IPS-NIHi11 (cell line): ENCODE data around the gene EVA1C.
A peak's percentile ranks its signal among the peaks of the same experiment; 100 is the strongest.
"Not testable (repeated sequence)": the region's sequence is repeated elsewhere in the genome, so short reads cannot be mapped to it uniquely, and the experiment has no call there.

Experiments used
- DNase-seq: peaks from one replicate; pipeline ENCODE4 v3.0.0; 2012; ENCODE audit warnings: mixed read lengths, low spot score

The EVA1C gene

GRCh38 chr21:32390537-32391224 is 21.8 kb upstream of the EVA1C start:
- DNase-seq = not testable (repeated sequence)

DNA sequence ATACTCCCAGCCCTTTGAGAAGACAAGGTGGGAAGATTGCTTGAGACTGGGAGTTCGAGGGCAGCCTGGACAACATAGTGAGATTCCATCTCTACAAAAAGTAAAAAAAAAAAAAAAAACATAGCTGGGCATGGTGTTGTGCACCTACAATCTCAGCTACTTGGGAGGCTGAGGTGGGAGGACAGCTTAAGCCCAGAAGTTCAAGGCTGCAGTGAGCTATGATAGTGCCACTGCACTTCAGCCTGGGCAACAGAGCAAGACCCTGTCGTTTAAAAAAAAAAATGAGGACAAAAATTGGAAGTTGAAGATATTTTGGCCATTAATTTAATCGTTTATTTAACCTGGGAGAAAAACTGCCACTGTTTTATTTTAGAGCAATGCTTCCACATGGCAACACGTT is 20.8 kb upstream of the EVA1C start:
- DNase-seq = no peak

GRCh38 chr21:32392299-32392879 is 20.1 kb upstream of the EVA1C start:
- no peak for DNase-seq

DNA sequence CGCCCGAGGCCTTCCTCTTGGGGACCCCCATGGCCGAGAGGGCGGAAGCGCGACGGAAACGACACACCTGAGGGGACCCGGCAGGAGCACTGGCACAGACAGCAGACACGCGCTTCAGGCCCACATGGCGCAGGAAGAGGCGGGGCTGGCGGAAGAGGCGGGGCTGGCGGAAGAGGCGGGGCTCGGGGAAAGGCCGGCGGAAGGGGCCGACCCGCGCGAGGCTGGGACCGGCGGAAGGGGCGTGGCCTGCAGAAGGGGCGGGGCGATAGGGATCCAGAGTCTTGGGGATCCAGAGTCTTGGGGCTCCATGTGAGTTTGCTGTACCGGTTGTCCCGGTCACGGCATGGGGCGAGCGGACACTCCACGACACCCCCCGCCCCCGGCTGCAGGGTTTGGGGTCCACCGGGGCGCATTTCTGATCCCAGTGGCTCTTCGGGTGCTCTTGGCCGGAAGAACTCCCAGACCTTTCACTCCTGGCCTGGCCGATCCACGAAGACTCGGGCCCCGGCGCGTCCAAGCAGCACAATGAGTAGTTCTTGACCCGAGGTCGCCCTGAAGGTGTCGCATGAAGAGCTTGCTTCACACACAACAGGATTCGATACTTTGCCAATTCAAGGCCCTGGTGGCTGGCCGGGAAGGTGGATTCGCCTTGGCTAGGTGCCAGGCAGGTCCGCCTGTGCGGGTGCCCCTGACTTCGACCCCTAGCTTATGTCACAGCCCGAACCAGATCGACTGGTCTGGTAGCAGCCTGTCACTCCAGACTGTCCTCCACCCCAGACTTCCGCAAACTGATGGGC is 19.4 kb upstream of the EVA1C start, which contains the start of gene URB1:
Gene URB1, minus strand, starts transcription at position 133 of the 797 bp plus-strand sequence. Its CDS starts 102 bp downstream, at position 31.
- DNase-seq = peak; percentile 99

GRCh38 chr21:32393677-32394001 is 18.9 kb upstream of the EVA1C start:
- DNase-seq = no peak

- peak; percentile 79 for DNase-seq
Observed at GRCh38 chr21:32403201-32403777, 9.2 kb upstream of the EVA1C start.

GRCh38 chr21:32406405-32406804 is 6.1 kb upstream of the EVA1C start:
- DNase-seq = no peak

GRCh38 chr21:32410291-32410690 is 2.2 kb upstream of the EVA1C start:
- no peak for DNase-seq

DNA sequence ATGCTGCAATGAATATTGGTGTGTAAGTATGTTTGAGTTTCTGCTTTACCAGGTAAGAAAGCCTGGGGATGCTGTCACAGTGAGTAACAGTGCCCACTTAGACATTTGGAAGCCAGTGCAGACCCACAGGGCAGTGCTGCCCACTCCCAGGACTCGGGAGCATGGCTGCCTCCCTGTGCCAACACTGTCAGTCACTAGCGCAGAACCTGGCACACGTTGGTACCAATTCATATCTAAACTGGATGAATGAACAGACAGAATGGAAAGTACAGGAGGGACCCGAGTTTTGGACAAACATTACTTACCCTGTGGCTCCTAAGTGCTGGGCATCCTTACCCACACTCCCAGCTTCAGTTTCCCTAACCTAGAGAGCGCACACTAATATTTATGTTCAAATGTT is 1.6 kb upstream of the EVA1C start:
- no peak for DNase-seq

DNA sequence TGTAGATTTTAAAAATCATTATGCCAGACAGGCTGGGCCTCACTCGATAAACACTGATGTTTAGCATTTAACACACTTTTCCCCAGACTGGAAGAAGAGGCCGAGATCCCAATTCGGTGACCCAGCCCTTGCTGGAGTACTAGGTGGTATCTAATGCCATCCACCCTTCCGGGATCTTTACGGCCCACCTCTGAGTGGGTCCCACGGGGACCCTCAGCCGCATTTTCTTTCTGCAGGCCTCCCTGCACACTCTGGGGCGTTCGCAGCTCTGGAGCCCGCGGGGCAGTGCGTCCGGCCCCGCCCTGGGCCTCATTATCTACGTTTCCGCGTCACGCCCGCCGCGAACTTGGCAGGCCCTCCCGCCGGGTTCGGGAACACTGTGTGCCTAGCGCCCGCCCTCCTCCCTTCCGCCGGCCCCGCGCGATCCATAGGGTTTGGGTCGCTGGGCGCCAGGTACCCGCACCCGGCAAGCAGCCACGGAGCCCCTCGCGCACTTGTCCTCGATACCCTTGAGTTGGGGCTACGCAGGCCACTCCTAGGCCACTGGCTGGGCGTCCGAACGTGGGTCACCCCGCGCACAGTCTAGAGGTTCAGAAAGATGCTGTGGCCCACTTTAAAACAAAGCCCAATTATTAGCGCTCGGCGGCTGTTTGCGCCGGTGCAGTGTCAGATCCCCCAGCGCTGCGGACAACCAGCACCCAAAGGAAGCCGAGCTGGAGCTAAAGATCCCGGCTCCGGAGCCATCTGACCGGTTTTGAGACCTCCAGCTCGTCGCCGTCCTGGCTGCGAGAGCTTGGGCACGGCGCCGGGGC is 950 bp upstream of the EVA1C start:
- peak; percentile 50 for DNase-seq

DNA sequence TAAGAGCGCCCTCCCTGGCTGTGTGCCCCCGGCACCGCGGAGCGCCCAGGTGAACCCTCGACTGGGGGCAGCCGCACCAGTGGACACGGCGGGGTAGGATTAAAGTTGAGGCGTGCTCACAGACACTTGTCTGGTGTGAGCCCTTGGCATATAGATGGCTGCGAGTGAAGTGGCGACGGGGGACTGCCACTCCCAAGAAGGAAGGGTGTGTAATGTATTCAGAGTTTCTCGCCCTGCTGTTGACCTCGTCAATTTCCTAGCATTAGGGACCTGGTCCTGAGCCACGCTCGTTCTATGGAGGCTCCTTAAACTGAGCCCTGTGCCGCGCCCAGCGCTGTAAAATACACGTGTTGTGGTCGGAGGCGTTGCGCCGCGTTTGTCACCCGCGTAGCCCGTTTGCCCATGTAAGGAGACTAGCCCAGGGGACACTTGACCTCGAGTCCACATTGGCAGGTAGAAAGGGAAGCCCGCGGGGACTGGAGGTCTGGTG is 554 bp downstream of the EVA1C start:
- no peak for DNase-seq

DNA sequence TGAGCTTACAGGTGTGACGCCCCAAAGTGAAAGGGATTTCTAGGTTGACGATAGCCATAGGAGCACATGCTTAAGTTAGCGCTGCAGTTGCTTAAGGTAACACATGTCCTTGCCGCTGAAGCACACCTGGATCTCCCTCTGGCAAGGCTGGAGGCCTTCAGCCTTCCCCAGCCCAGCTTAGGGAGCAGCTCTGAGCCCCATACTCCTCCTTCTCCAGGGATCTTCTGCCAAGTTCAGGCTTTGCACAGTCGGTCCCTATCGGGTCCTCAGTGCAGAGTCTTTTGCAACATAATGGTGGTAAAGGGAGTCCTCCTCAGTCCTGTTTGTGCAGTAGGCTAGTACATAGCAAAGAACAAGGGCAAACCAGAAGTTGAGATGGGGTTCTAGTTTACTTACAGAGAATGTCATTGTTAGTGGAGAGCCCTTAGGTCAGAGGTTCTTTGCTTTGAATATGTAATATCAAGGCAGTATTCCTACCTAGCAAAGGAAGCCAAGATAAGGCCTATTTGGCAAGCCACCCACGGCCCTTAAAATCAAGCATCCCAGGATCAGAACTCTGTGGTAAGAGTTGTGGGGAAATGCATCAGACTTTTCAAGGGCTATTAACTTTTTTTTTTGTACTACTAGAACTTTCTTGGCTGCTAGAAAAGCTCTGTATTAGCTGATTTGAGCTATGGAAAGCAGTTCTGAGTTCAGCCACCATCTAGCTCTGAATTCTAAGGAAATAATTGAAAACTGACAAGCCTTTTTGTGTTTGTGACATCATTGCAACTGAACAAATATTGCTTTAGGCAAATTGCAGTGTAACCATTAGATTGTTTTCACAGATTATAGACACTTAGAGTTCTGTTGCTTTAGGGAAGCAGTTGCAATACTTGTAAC is 1.4 kb downstream of the EVA1C start:
- no peak for DNase-seq

DNA sequence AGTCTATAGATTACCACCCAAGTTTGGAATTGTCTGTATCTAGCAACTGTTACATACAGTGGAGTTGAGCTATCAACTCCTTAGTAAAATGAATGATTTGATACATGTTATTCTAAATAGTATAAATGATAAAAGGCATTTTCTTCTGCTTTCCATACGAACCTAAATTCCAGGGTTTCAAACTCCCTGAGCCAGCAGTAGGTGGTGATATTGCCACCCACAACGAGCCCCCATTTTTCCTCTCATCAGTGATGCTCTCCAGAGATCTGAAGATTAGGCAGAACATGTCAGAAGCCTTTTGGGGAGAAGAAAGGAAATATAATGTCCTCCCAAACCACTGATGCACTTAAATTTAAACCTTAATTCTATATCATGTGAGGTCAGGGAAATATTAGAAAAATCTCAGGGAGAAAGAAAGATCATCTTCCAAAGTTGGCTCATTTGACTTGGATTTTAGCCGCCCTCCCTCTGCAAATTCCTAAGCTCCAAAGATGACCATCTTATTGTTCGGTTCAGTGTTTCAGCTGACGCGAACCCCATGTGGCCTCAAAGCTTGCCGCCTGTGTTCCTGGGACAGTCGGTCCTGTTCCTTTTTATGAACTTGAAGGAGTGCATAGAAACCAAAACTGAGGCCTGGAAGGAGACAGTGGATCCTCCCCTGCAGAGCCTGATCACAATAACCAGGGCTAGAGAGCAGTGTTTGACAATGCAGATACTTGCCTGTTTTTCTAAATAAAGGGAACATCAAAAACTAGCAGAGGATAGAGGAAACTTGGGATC is 2.3 kb downstream of the EVA1C start:
- DNase-seq = no peak

GRCh38 chr21:32415451-32416398 is 3.2 kb downstream of the EVA1C start:
- DNase-seq = no peak

DNA sequence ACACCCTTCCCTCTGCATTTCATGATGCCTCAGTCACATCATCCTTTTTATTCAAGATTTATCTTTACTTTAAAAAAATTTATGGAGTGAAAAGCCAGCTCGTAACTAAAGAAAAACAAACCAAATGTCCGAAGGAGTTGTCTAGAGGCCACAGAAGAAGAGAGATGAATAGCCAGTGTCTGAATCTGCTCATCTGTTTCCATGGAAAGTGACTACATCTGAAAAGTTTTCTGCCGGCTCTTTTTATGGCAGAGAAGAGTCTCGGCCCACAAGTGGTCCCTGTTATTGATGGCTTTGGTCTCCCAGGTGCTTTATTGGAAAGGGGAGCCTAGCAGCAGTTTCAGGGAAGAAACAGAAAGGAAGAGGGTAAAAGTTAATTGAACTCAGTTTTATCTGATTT is 5.6 kb downstream of the EVA1C start:
- DNase-seq = no peak

DNA sequence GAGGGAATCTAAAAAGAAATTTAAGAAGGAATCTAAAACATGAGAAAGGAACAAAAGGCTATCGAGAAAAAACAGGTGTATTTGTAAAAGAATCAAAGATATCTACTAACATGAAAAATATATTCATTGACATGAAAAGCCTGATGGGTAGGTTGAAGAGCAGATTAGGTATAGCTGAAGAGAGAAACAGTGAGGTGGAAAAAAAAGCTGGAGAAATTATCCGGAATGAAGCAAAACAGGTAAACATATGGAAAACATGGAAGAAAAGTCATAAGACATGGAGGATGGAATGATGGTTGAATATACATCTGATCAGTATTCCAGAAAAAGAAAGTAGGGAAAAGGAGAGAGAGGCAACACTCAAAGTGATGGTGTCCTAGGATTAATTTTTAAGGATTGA is 9.6 kb downstream of the EVA1C start:
- DNase-seq = no peak

DNA sequence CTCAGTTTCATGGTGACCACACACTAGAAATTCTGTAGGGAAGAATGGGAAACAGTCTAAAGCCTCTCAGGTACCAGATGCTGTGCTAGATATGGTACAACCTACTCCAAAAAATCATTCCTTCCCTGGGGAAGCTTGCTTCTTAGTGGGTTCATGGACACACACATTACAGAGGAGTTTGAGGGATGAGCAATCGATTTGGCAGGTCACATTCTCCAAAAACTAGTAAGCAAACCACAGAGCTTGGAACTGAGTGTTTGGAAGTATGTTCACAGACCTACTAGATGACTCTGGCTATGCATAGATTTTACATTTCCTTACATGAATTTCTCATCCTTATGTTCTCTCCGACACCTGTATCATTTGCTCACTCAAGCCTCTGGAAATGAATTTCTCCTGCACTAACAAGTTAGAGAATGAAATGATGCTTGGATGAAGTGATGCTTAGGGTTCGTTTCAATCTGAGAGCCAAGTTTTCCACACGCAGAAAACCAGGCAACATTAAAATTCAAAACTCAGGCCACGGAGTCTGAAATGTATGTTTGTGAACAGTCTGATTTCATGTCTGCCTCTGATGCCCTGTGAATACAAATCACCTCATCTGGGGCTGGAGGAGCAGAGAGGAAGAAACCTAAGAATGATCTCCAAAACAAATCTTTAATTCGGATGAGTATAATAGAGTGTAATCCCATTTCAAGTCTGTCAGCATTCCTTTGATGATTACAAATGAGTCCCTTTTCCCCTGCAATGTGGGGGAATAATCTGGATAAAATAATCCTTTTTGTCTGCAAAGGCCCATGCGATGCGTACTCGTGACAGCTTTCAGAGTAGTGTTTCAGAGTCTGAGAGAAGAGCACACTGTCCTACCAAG is 11.0 kb downstream of the EVA1C start:
- no peak for DNase-seq

- DNase-seq = no peak
Observed at GRCh38 chr21:32424191-32424535, 11.7 kb downstream of the EVA1C start.
